BLaER1 (cell line): ENCODE data around the gene CACNB3.
"Not testable (repeated sequence)": the region's sequence is repeated elsewhere in the genome, so short reads cannot be mapped to it uniquely, and the experiment has no call there.

Experiments used
- H3K27ac ChIP-seq: shearing (Covaris generic); formaldehyde crosslinking; 2 replicates; pipeline ENCODE4 v1.8.1; 2022
- H3K27me3 ChIP-seq: shearing (Covaris generic); formaldehyde crosslinking; 2 replicates; pipeline ENCODE4 v1.8.1; 2022
- H3K36me3 ChIP-seq: shearing (Covaris generic); formaldehyde crosslinking; 2 replicates; pipeline ENCODE4 v1.8.1; 2022
- H3K4me1 ChIP-seq: shearing (Covaris generic); formaldehyde crosslinking; 2 replicates; pipeline ENCODE4 v1.8.1; 2022
- H3K4me2 ChIP-seq: shearing (Covaris generic); formaldehyde crosslinking; 2 replicates; pipeline ENCODE4 v1.8.1; 2022
- H3K4me3 ChIP-seq: shearing (Covaris generic); formaldehyde crosslinking; 2 replicates; pipeline ENCODE4 v1.8.1; 2022
- H3K9ac ChIP-seq: shearing (Covaris generic); formaldehyde crosslinking; 2 replicates; pipeline ENCODE4 v1.8.1; 2022
- H3K9me3 ChIP-seq: shearing (Covaris generic); formaldehyde crosslinking; 2 replicates; pipeline ENCODE4 v1.8.1; 2022
- H4K20me1 ChIP-seq: shearing (Covaris generic); formaldehyde crosslinking; 2 replicates; pipeline ENCODE4 v1.8.1; 2022
- Cebpa-rat ChIP-seq: shearing (Covaris generic); IDR thresholded peaks from 2 replicates; pipeline ENCODE4 v1.8.1; 2022

The CACNB3 gene

DNA sequence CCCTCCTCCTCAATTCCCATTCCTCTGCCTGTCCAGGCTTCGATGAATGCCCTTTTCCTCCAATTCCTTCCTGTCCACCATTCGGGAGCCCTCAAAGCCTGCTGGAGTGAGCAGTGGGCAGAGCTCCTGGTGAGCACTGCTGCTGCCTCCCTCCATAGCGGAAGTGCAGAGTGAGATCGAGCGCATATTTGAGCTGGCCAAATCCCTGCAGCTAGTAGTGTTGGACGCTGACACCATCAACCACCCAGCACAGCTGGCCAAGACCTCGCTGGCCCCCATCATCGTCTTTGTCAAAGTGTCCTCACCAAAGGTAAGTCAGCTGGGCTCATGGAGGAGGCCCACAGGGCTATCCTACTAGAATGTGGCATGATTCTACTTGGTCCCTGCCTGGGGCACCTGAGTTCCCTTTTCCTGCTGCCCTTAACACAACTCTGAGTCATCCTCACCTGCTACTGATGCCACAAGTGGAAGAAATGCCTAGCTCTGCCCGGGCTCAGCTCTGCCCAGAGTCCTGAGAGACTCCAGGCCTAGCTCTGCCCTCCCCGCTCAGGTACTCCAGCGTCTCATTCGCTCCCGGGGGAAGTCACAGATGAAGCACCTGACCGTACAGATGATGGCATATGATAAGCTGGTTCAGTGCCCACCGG lies 8.0 kb downstream of the CACNB3 start:
- peaks cover 91% of the 10 kb centered on the region for H4K20me1 ChIP-seq
- no peaks in the 10 kb centered on the region for H3K9me3 ChIP-seq
- H3K4me3 ChIP-seq = no peak overlapping the region
- H3K9ac ChIP-seq = no peak overlapping the region
- TF ChIP-seq Cebpa-rat = no peak
- H3K27ac ChIP-seq = no peak overlapping the region
- no peaks in the 10 kb centered on the region for H3K27me3 ChIP-seq
- peaks cover 96% of the 10 kb centered on the region for H3K36me3 ChIP-seq
- H3K4me2 ChIP-seq = no peak overlapping the region
- H3K4me1 ChIP-seq = peaks cover 8% of the 10 kb centered on the region

- peaks cover 100% of the 10 kb centered on the region for H3K36me3 ChIP-seq
- no peaks in the 10 kb centered on the region for H3K27me3 ChIP-seq
- no peak for TF ChIP-seq Cebpa-rat
- no peak overlapping the region for H3K4me2 ChIP-seq
- H3K4me1 ChIP-seq = peaks cover 8% of the 10 kb centered on the region
- H3K4me3 ChIP-seq = no peak overlapping the region
- H4K20me1 ChIP-seq = peaks cover 92% of the 10 kb centered on the region
- no peaks in the 10 kb centered on the region for H3K9me3 ChIP-seq
- H3K9ac ChIP-seq = no peak overlapping the region
- no peak overlapping the region for H3K27ac ChIP-seq
These were observed 8.7 kb downstream of the CACNB3 start for GRCh38 chr12:48827026-48827425.

- H3K27ac ChIP-seq = no peak overlapping the region
- no peaks in the 10 kb centered on the region for H3K27me3 ChIP-seq
- H4K20me1 ChIP-seq = peaks cover 92% of the 10 kb centered on the region
- H3K4me2 ChIP-seq = no peak overlapping the region
- H3K4me3 ChIP-seq = no peak overlapping the region
- no peaks in the 10 kb centered on the region for H3K9me3 ChIP-seq
- TF ChIP-seq Cebpa-rat = no peak
- peaks cover 8% of the 10 kb centered on the region for H3K4me1 ChIP-seq
- peaks cover 100% of the 10 kb centered on the region for H3K36me3 ChIP-seq
- H3K9ac ChIP-seq = no peak overlapping the region
These were observed 9.3 kb downstream of the CACNB3 start for GRCh38 chr12:48827513-48828096.

DNA sequence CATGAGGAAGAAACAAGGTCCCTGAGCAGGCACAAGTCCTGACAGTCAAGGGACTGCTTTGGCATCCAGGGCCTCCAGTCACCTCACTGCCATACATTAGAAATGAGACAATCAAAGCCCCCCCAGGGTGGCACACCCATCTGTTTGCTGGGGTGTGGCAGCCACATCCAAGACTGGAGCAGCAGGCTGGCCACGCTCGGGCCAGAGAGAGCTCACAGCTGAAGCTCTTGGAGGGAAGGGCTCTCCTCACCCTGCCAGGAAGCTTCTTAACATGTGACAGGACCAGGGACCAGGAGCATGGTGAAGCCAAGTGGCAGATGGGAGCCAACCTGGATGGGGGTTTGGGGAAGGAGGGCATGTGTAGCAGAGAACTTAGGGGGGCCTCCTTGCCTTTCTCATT lies 10.0 kb downstream of the CACNB3 start:
- Histone ChIP-seq H3K4me3 (no peak overlapping the region), H3K9ac (no peak overlapping the region), H3K9me3 (no peaks in the 10 kb centered on the region), H3K27me3 (no peaks in the 10 kb centered on the region), H4K20me1 (peaks cover 92% of the 10 kb centered on the region), H3K4me1 (peaks cover 8% of the 10 kb centered on the region), H3K27ac (no peak overlapping the region), H3K36me3 (peaks cover 100% of the 10 kb centered on the region), H3K4me2 (no peak overlapping the region)
- no peak for TF ChIP-seq Cebpa-rat

GRCh38 chr12:48828841-48829575 lies 10.7 kb downstream of the CACNB3 start:
- H3K27ac ChIP-seq = no peak overlapping the region
- H3K9me3 ChIP-seq = no peaks in the 10 kb centered on the region
- H3K4me1 ChIP-seq = peaks cover 8% of the 10 kb centered on the region
- no peaks in the 10 kb centered on the region for H3K27me3 ChIP-seq
- peaks cover 100% of the 10 kb centered on the region for H3K36me3 ChIP-seq
- H3K4me3 ChIP-seq = no peak overlapping the region
- H3K9ac ChIP-seq = no peak overlapping the region
- H4K20me1 ChIP-seq = peaks cover 89% of the 10 kb centered on the region
- H3K4me2 ChIP-seq = no peak overlapping the region
- TF ChIP-seq Cebpa-rat = no peak

DNA sequence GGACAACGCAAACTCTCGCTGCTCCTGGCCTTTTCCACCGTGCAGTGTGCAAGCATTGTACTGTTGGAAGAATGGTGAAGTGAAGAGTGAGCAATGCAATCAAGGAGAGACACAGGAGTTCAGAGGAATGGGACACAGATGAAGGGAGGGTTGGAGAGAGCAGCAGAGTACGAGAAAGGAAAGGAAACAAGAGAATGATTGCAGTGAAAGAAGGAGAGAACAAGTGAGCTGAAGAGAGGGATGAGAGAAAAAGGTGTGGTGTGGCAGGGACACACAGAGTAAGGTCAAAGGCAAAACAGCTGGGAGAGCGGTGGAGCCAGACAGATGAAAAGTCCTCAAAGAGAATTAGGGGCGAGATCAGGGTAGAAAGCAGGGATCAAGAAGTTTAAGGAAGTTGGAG lies 13.0 kb downstream of the CACNB3 start:
- Histone ChIP-seq H3K4me2 (no peak overlapping the region), H3K4me3 (no peak overlapping the region), H3K36me3 (peaks cover 100% of the 10 kb centered on the region), H3K9ac (no peak overlapping the region), H4K20me1 (peaks cover 95% of the 10 kb centered on the region), H3K27ac (no peak overlapping the region), H3K4me1 (peaks cover 8% of the 10 kb centered on the region), H3K27me3 (no peaks in the 10 kb centered on the region), H3K9me3 (no peaks in the 10 kb centered on the region)
- no peak for TF ChIP-seq Cebpa-rat

- Histone ChIP-seq H3K4me2 (no peak overlapping the region), H3K27ac (no peak overlapping the region), H3K4me3 (no peak overlapping the region), H3K4me1 (peaks cover 8% of the 10 kb centered on the region), H4K20me1 (peaks cover 95% of the 10 kb centered on the region), H3K9ac (no peak overlapping the region), H3K36me3 (peaks cover 100% of the 10 kb centered on the region), H3K27me3 (no peaks in the 10 kb centered on the region), H3K9me3 (no peaks in the 10 kb centered on the region)
- TF ChIP-seq Cebpa-rat = no peak
These were observed 14.2 kb downstream of the CACNB3 start for GRCh38 chr12:48832321-48833060.

GRCh38 chr12:48838048-48838447 lies 19.8 kb downstream of the CACNB3 start:
- H3K27me3 ChIP-seq = no peaks in the 10 kb centered on the region
- H3K9ac ChIP-seq = no peak overlapping the region
- H3K27ac ChIP-seq = no peak overlapping the region
- H3K4me3 ChIP-seq = no peak overlapping the region
- H4K20me1 ChIP-seq = peaks cover 49% of the 10 kb centered on the region
- H3K4me1 ChIP-seq = no peaks in the 10 kb centered on the region
- no peaks in the 10 kb centered on the region for H3K9me3 ChIP-seq
- no peak for TF ChIP-seq Cebpa-rat
- H3K36me3 ChIP-seq = peaks cover 91% of the 10 kb centered on the region
- H3K4me2 ChIP-seq = no peak overlapping the region

GRCh38 chr12:48842021-48842420 lies 23.7 kb downstream of the CACNB3 start:
- not testable (repeated sequence) for H3K27ac ChIP-seq, H3K4me2 ChIP-seq, H3K4me3 ChIP-seq, H3K27me3 ChIP-seq, H3K9ac ChIP-seq, H3K4me1 ChIP-seq, H3K9me3 ChIP-seq
- H3K36me3 ChIP-seq = peaks cover 91% of the 10 kb centered on the region
- H4K20me1 ChIP-seq = peaks cover 38% of the 10 kb centered on the region
